ENCODE data around the gene PHACTR1. TPM values are rescaled to one million over a fixed set of nuclear protein-coding genes. Genes with fewer than 3 reads are reported as not detected.

Gene PHACTR1
- 1 to 10 TPM in 3 of 4 donors, under 1 TPM in 1; 0.85 to 3.0 (median 1.9) TPM for total RNA-seq
- under 1 TPM; 0.04 to 0.55 (median 0.33) TPM for polyA plus RNA-seq
- long read RNA-seq, donor 1, partial matches to known transcripts = 0 of 1 reads
- long read RNA-seq, donor 1, other reads (novel, unspliced or antisense) = 1 of 1 reads
- long read RNA-seq, donor 2 = 0 reads

DNA sequence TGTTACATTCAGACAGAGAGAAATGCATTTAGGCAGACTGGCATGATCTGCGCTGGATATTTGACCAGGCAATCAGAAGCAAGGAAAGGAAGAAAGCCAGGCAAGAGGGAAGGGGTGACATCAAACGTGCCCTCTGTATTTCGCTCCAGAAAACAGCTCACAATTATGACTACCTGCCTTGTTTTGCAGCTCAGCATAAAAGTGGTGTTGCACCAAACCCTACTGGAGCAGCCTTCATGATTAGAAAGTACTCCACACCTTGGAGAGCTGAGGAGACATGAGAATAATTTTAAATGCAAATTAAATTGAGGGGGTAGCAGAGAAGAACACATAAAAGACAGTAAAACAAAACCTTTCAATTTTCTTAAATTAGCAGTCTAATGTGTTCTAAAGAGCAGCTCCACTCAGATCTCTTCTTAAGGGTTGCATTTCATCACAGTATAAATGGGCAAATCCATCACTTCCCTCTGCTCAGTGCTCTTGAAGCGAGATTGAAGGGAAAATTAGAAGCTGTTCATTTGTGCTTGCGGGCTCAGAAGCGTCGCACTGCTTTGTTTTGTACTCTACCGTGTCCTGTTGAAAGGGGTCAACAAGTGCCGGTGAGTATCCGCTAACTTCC lies at the start of gene PHACTR1:
PHACTR1 (plus strand) TSS at position 470 of the 619 bp plus-strand sequence.
- no peaks in the 10 kb centered on the region for H3K9me3 ChIP-seq
- WGBS, 3 donors = 73 to 79% (median 74%) methylated on average over 10 of the region's 10 CpGs
- intact Hi-C loops (cut with DNase I) = no loop called here
- no peak for TF ChIP-seq CTCF (IDR thresholded peaks at IDR 0.05)
- no peak within 1 kb of the TSS for H3K27ac ChIP-seq
- no peaks in the 10 kb centered on the region for H3K36me3 ChIP-seq (ENCODE audit: insufficient read depth in 1 of 2, low read depth in 1 of 2)
- DNase-seq = no peak
- no peak for ATAC-seq
- no peaks in the 10 kb centered on the region for H3K27me3 ChIP-seq (ENCODE audit: insufficient read depth in 3 of 3, low read length in 2 of 3)
- H3K4me1 ChIP-seq = no peaks in the 10 kb centered on the region
- no peak within 1 kb of the TSS for H3K4me3 ChIP-seq

DNA sequence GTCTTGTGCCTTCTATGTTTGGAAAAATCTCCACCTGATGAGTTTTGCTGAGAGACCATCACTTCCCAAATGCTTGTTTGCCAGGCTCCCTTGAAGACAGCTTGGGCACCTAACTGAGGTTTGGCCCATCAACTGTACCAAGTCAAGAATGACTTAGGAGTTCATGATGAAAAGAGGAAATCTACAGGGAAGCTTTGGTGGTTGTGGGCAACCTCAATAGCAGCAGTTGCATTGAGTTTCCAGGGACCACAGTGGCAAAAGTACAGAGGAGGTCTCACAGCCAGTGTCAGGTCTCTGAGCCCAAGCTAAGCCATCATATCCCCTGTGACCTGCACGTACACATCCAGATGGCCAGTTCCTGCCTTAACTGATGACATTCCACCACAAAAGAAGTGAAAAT lies 49.7 kb upstream of the PHACTR1 start:
- 36 to 52% methylated on average over 1 of the region's 1 CpG; no CpG with 5 or more reads in 1 of the 3 donors for WGBS, 3 donors
- DNase-seq = no peak
- no peak overlapping the region for H3K27ac ChIP-seq

GRCh38 chr6:12675931-12676330 lies 40.6 kb upstream of the PHACTR1 start:
- WGBS, 3 donors = 68 to 74% (median 70%) methylated on average over 5 of the region's 5 CpGs
- Histone ChIP-seq H3K4me1 (no peaks in the 10 kb centered on the region), H3K36me3 (ENCODE audit: insufficient read depth in 1 of 2, low read depth in 1 of 2) (no peaks in the 10 kb centered on the region), H3K27me3 (ENCODE audit: insufficient read depth in 3 of 3, low read length in 2 of 3) (peaks cover 0 to 4% (median 0%) of the 10 kb centered on the region in 3 donors), H3K4me3 (no peak overlapping the region), H3K27ac (no peak overlapping the region), H3K9me3 (no peaks in the 10 kb centered on the region)
- TF ChIP-seq CTCF (IDR thresholded peaks at IDR 0.05) = no peak
- intact Hi-C loops (cut with DNase I) = no loop called here
- DNase-seq (no peak), ATAC-seq (no peak)

More for the DNA sequence above, 49.7 kb upstream of the PHACTR1 start:
- Histone ChIP-seq H3K4me1 (no peaks in the 10 kb centered on the region), H3K4me3 (no peak overlapping the region), H3K9me3 (no peaks in the 10 kb centered on the region), H3K36me3 (ENCODE audit: insufficient read depth in 1 of 2, low read depth in 1 of 2) (no peaks in the 10 kb centered on the region), H3K27me3 (ENCODE audit: insufficient read depth in 3 of 3, low read length in 2 of 3) (no peaks in the 10 kb centered on the region)
- TF ChIP-seq CTCF (IDR thresholded peaks at IDR 0.05) = no peak
- no peak for ATAC-seq
- intact Hi-C loops (cut with DNase I) = no loop called here

GRCh38 chr6:12679341-12679740 lies 37.2 kb upstream of the PHACTR1 start:
- intact Hi-C loops (cut with DNase I) = no loop called here
- Histone ChIP-seq H3K4me3 (no peak overlapping the region), H3K4me1 (no peaks in the 10 kb centered on the region), H3K27ac (no peak overlapping the region), H3K36me3 (ENCODE audit: insufficient read depth in 1 of 2, low read depth in 1 of 2) (no peaks in the 10 kb centered on the region), H3K27me3 (ENCODE audit: insufficient read depth in 3 of 3, low read length in 2 of 3) (no peaks in the 10 kb centered on the region), H3K9me3 (no peaks in the 10 kb centered on the region)
- DNase-seq (no peak), ATAC-seq (no peak)
- TF ChIP-seq CTCF (IDR thresholded peaks at IDR 0.05) = no peak
- WGBS, 3 donors = 78 to 92% (median 86%) methylated on average over 3 of the region's 3 CpGs

DNA sequence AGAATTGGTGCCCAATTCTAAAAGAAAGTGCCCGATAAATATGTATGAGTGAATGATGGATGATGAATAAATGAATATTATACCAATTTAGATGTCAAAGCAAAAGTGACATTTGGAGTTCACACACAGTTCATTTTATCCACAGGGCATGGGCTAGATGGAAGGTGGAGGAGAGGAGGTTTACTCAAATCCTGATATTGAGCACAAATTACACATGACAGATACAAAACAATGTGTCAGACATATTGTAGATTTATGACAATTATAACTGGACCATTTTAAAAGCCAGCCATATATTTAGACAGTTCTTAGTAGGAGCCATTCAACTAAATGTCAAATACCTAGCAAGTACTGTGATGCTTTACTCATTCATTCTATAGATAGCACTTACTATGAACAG lies 23.4 kb upstream of the PHACTR1 start:
- DNase-seq = no peak
- no peaks in the 10 kb centered on the region for H3K27me3 ChIP-seq (ENCODE audit: insufficient read depth in 3 of 3, low read length in 2 of 3)

More for the DNA sequence above, 23.4 kb upstream of the PHACTR1 start:
- intact Hi-C loops (cut with DNase I) = no loop called here
- H3K4me1 ChIP-seq = no peaks in the 10 kb centered on the region
- H3K36me3 ChIP-seq (ENCODE audit: insufficient read depth in 1 of 2, low read depth in 1 of 2) = no peaks in the 10 kb centered on the region
- H3K27ac ChIP-seq = no peak overlapping the region
- ATAC-seq = no peak
- no peak for TF ChIP-seq CTCF (IDR thresholded peaks at IDR 0.05)
- H3K4me3 ChIP-seq = no peak overlapping the region
- no peaks in the 10 kb centered on the region for H3K9me3 ChIP-seq
- WGBS, 3 donors = 93 to 98% (median 97%) methylated on average over 1 of the region's 1 CpG
